Measurements from ENCODE around the gene DMRT3.

- TF ChIP-seq SUZ12 (IDR thresholded peaks at IDR 0.05; ENCODE audit: extremely low read depth, insufficient read depth, insufficient read length) = peak; percentile 78
- no peak for TF ChIP-seq YY1 (IDR thresholded peaks at IDR 0.05; ENCODE audit: insufficient read depth, insufficient read length)
Observed at GRCh38 chr9:970151-970996, 6.1 kb upstream of the DMRT3 start.
